Calu3 (cell line): Measurements from ENCODE around the gene SYDE1. TPM values are rescaled to one million over a fixed set of nuclear protein-coding genes. Genes with fewer than 3 reads are reported as not detected.
A peak's percentile ranks its signal among the peaks of the same experiment; 100 is the strongest.

ENCODE experiments used
- BruUV-seq: library from RNA; stranded (reverse); fragments of 400-500 nt; replicated peaks from 2 replicates; lab custom pipeline; 2021; lab: Mats Ljungman, UMichigan
- CTCF ChIA-PET: fragments of 300-600 bp; sonication (Branson Sonifier 250); formaldehyde crosslinking; loops from one replicate; lab custom pipeline; 2022; ENCODE audit warnings: antibody characterized with exemption; lab: Charles Lee
- DNase-seq: peaks from one replicate; pipeline ENCODE4 v3.0.0; 2022
- H3K27ac Mint-ChIP-seq: one replicate; pipeline ENCODE4 v1.8.0; 2022; ENCODE audit warnings: mixed read lengths; ENCODE audit not compliant: unreplicated experiment
- H3K27me3 Mint-ChIP-seq: one replicate; pipeline ENCODE4 v1.8.0; 2022; ENCODE audit warnings: mixed read lengths; ENCODE audit not compliant: unreplicated experiment
- H3K36me3 Mint-ChIP-seq: one replicate; pipeline ENCODE4 v1.8.0; 2022; ENCODE audit warnings: mild to moderate bottlenecking, moderate library complexity, mixed read lengths; ENCODE audit not compliant: insufficient read depth, unreplicated experiment
- H3K4me1 Mint-ChIP-seq: one replicate; pipeline ENCODE4 v1.8.0; 2022; ENCODE audit warnings: mild to moderate bottlenecking, low read depth, mixed read lengths; ENCODE audit not compliant: unreplicated experiment
- H3K4me3 Mint-ChIP-seq: one replicate; pipeline ENCODE4 v1.8.0; 2022; ENCODE audit warnings: mild to moderate bottlenecking, low read depth, moderate library complexity, mixed read lengths; ENCODE audit not compliant: unreplicated experiment
- H3K9me3 Mint-ChIP-seq: one replicate; pipeline ENCODE4 v1.8.0; 2022; ENCODE audit warnings: low read depth, mixed read lengths; ENCODE audit not compliant: unreplicated experiment
- intact Hi-C: fragments of 100-400 bp; cut with micrococcal nuclease; formaldehyde crosslinking; loops from one replicate; pipeline ENCODE4 v1.10.0; 2022; ENCODE audit not compliant: unreplicated experiment
- total RNA-seq: library from RNA; stranded (reverse); gene quantifications from 2 replicates; pipeline ENCODE4 v1.2.3, GENCODE V29; 2022
- TF ChIP-seq, protein P1 (sequence below): fragments of 200-600 bp; IDR thresholded peaks from one replicate; pipeline ENCODE4 v1.8.0; 2022; ENCODE audit warnings: antibody characterized with exemption; ENCODE audit not compliant: unreplicated experiment

Gene SYDE1
- total RNA-seq, 1 experiment from 2014 or later, result 2.1 TPM

DNA sequence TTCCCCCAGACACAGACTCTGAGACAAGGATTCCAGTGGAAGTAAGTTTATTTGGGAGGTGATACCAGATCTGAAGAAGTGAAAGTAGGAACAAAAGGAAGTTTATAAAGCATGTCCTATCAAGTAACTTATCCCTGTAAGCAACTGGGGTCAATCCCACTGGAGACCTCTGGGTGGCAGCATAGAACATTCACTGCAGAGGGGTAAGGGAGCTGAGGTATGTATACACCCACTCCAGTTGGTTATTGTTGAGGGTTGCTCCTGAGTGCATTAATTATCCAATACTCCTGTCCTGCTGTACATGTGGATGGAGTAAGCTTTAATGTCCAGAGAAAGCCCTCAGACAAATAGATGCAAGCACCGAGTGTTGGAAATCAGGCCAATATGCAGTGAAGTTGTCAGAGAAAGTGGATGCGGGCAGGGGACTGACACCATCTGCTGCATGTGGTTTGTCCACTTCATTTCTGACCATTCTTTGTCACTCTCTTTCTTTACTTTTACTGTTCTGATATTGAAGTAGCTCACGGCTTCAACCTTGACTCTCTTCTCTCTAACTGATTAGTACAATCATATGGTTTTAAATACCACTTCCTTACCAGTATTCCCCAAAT is 46.9 kb downstream of the SYDE1 start:
- Mint-ChIP-seq H3K27ac (no peak overlapping the region), H3K4me3 (no peak overlapping the region), H3K27me3 (peaks cover 27% of the 10 kb centered on the region), H3K4me1 (peaks cover 15% of the 10 kb centered on the region), H3K36me3 (peaks cover 6% of the 10 kb centered on the region), H3K9me3 (peaks cover 3% of the 10 kb centered on the region)
- TF ChIP-seq, protein P1, sequence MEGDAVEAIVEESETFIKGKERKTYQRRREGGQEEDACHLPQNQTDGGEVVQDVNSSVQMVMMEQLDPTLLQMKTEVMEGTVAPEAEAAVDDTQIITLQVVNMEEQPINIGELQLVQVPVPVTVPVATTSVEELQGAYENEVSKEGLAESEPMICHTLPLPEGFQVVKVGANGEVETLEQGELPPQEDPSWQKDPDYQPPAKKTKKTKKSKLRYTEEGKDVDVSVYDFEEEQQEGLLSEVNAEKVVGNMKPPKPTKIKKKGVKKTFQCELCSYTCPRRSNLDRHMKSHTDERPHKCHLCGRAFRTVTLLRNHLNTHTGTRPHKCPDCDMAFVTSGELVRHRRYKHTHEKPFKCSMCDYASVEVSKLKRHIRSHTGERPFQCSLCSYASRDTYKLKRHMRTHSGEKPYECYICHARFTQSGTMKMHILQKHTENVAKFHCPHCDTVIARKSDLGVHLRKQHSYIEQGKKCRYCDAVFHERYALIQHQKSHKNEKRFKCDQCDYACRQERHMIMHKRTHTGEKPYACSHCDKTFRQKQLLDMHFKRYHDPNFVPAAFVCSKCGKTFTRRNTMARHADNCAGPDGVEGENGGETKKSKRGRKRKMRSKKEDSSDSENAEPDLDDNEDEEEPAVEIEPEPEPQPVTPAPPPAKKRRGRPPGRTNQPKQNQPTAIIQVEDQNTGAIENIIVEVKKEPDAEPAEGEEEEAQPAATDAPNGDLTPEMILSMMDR, result peak; percentile 37
- BruUV-seq, result no TSS peak
- CTCF ChIA-PET, result interaction anchor here (0.6 to 1.1 kb wide), 2 partner anchors 53 to 129 kb away, joined by 4 to 7 read pairs; no protein-coding TSS in a partner anchor
- intact Hi-C loops, result loop anchor here (5.0 to 10.0 kb wide), 2 partner anchors 282 to 401 kb away; no protein-coding TSS in a partner anchor
- DNase-seq, result peak; percentile 50

DNA sequence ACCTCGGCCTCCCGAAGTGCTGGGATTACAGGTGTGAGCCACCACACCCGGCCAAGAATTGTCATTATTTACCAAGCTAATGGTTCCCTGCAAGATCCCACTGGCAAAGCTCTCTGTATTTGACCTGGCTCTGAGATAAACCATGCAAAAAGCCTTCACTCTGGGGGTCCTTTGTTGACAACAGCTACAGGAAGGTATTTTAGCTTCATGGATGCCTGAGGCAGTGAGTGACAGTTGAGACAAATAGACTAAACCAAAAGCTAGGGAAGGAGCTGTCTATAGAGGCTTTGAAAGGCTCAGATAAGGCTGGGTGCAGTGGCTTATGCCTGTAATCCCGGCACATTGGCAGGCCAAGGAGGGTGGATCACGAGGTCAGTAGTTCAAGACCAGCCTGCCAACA is 48.1 kb downstream of the SYDE1 start:
- peaks cover 7% of the 10 kb centered on the region for H3K36me3 Mint-ChIP-seq
- no peak overlapping the region for H3K4me3 Mint-ChIP-seq
- TF ChIP-seq, protein P1, result no peak
- no TSS peak for BruUV-seq
- no peak overlapping the region for H3K27ac Mint-ChIP-seq
- CTCF ChIA-PET, result no interaction called here
- no peak for DNase-seq
- peaks cover 3% of the 10 kb centered on the region for H3K9me3 Mint-ChIP-seq
- intact Hi-C loops, result loop anchor here (10.0 kb wide), 1 partner anchor 400 kb away; no protein-coding TSS in a partner anchor
- H3K27me3 Mint-ChIP-seq, result peaks cover 15% of the 10 kb centered on the region
- H3K4me1 Mint-ChIP-seq, result peaks cover 6% of the 10 kb centered on the region

DNA sequence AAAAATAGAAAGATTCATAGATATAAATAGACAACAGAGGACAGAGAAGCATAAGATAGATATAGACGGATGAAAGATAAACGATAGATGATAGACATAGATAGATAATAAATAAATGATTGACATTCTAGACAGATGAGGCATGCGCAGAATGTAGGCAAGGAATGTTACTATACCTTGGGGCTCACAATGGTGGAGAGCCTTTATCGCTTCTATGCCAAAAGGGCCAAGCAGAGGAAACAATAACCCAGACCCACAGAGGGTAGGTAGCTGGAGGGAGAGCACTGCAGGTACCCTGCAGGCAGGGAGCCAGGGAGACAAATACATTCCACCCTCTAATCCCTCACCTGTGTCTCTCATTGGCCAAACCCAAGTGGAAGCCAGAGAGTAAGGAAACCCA is 49.2 kb downstream of the SYDE1 start:
- Mint-ChIP-seq H3K27me3 (peaks cover 15% of the 10 kb centered on the region), H3K4me1 (no peaks in the 10 kb centered on the region), H3K36me3 (peaks cover 4% of the 10 kb centered on the region), H3K4me3 (no peak overlapping the region), H3K27ac (no peak overlapping the region), H3K9me3 (peaks cover 3% of the 10 kb centered on the region)
- CTCF ChIA-PET, result no interaction called here
- no TSS peak for BruUV-seq
- intact Hi-C loops, result loop anchor here (10.0 kb wide), 1 partner anchor 398 kb away; no protein-coding TSS in a partner anchor
- TF ChIP-seq, protein P1, result no peak
- no peak for DNase-seq

GRCh38 chr19:15159251-15159650 is 52.0 kb downstream of the SYDE1 start:
- intact Hi-C loops, result loop anchor here (10.0 kb wide), 1 partner anchor 396 kb away; no protein-coding TSS in a partner anchor

More at GRCh38 chr19:15159251-15159650, 52.0 kb downstream of the SYDE1 start:
- no peaks in the 10 kb centered on the region for H3K4me1 Mint-ChIP-seq
- H3K27ac Mint-ChIP-seq, result no peak overlapping the region
- BruUV-seq, result no TSS peak
- peaks cover 1% of the 10 kb centered on the region for H3K27me3 Mint-ChIP-seq
- H3K9me3 Mint-ChIP-seq, result peaks cover 3% of the 10 kb centered on the region
- H3K36me3 Mint-ChIP-seq, result peaks cover 4% of the 10 kb centered on the region
- TF ChIP-seq, protein P1, result no peak
- CTCF ChIA-PET, result interaction anchor here (1.2 kb wide), 1 partner anchor 58 kb away, joined by 3 read pairs; no protein-coding TSS in a partner anchor
- H3K4me3 Mint-ChIP-seq, result no peak overlapping the region
- DNase-seq, result no peak
